ENCODE data around the gene SGCB.

Gene SGCB

DNA sequence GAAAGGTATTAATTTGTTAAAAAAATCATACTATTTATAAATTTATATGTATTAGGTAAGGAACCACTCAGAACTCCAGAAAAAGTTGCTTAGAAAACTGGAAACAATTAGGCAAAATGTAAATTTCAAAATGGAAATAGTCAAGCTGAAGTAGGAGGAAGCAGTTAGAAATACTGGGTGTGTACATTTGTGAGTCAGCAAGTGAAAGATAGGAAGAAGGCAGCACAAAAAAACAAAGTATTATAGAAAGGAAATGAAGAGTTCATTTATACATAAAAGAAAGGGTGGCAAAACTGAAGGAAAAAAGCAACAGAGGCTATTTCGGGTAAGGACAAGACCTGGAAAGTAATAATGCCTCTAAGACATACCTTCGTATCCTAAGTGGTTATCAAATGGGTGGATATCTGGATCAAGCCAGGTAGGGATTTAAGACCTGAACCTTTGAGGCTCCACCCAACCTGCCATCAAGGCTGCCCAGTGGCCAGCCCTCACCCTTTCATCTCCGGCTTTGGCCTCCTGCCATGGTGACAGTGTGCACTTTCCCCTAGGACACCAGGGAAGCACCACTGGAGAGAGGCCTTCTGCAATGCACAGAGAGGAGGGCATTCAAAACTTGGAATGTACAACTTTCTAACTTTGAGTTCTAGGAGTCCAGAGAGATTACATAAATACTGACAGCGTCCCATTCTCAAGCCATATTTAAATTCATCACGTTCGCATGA lies 18.0 kb downstream of the SGCB start, which contains the start of gene LRRC66:
LRRC66 (minus strand) TSS at position 428 of the 722 bp plus-strand sequence. CDS start 2,750 bp downstream, outside the sequence.
- DNase-seq = peak; percentile 27 to 41

DNA sequence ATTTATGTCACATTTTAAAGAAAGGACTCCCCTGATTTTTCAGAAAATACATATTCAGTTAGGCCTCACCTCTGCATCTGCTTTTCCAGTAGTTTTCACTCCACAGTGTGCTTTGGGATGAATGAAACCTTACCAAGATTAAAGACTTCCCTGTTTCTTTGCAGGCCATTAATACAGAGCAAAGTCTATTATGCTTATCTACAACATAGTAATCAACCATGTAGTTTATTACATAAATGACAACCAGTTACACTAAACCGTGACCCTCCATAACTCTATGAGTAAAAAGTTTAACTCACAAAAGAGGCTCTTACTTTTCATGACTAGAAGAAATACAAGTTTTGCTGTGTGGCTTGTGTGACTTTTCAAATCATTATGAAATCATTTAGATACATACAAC lies 20.3 kb downstream of the SGCB start:
- no peak for DNase-seq

DNA sequence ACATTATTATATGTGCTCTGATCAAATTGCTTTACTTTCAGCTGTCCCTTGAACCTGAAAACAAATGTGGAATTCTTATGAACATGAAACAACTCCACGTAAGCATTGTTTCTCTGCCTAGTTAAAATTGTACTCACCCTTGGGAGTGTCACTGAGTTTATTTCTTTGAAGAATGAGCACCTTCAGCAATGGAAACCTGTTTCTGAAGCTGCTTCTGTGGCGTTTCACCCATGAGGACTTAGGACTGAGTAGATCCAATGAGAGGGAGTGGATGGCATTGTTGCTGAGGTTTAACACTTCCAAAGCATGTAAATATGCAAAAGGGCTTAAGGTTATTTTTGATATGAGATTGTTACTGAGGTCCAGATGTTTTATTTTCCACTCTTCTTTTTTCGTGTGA lies 21.1 kb downstream of the SGCB start:
- no peak for DNase-seq

DNA sequence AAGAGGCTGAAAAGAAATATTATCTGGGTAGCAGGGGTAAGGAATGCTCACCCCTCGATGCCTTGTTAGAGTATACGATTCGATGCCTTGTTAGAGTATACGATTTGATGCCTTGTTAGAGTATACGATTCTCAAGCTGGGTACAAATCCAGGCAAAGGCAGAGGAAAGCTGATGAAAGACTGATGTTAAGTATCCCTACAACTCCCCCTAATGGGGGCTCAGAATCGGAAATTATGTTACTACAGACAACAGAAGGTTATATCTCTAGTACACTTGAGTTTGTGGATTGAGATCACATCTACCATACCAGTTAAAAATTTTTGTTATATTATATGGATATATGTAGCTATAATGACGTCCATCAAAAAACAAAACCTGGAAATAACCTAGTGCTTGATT lies 22.7 kb downstream of the SGCB start:
- no peak for DNase-seq

GRCh38 chr4:52014903-52015302 lies 23.2 kb downstream of the SGCB start:
- DNase-seq = peak; percentile 23 to 27

GRCh38 chr4:52012651-52013050 lies 25.4 kb downstream of the SGCB start:
- DNase-seq = no peak

- no peak for DNase-seq
Observed at GRCh38 chr4:52010986-52011385, 27.1 kb downstream of the SGCB start.

GRCh38 chr4:52006887-52007286 lies 31.2 kb downstream of the SGCB start:
- no peak for DNase-seq

- no peak for DNase-seq
Observed at GRCh38 chr4:52005604-52006273, 32.4 kb downstream of the SGCB start.

GRCh38 chr4:52004414-52004813 lies 33.7 kb downstream of the SGCB start:
- DNase-seq = no peak

- DNase-seq = no peak
Observed at GRCh38 chr4:52001616-52002015, 36.5 kb downstream of the SGCB start.

GRCh38 chr4:51999250-51999649 lies 38.8 kb downstream of the SGCB start:
- no peak for DNase-seq

DNA sequence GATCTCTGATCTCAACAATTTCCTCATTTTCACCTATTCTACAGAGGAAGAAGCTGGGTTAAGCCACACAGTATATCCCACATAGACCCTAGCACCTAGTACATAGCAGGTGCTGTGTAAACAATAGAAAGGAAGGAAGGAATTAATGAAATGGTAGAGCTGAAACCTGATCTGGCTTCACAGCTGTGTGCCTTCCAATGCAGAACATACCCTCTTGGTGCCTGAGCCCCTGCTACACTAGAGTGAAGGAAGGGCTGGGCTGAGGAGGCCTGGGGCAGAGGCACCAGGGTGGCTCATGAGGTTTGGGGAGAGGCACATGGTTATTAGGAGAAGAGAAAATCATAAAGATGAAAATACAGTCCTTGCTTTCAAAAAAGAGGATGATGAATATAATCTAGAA lies 39.3 kb downstream of the SGCB start:
- no peak for DNase-seq

DNA sequence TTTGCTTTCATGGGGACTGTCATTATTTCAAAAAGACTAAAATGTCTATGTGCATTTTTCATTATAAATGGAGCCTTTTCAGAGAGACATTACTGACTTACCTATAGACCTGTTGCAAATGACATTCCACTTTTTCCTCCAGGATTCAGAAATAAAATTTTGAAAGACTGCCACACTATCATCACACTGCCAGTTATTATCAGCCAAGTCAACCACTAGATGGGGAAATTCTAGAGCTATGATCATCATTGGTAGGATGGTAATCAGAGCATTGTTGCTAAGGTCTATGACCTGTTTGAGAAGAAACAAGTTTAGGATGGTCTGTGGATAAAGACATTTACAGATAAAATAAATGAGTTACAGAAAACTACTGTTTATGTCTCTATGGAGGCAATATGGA lies 40.5 kb downstream of the SGCB start:
- DNase-seq = no peak

DNA sequence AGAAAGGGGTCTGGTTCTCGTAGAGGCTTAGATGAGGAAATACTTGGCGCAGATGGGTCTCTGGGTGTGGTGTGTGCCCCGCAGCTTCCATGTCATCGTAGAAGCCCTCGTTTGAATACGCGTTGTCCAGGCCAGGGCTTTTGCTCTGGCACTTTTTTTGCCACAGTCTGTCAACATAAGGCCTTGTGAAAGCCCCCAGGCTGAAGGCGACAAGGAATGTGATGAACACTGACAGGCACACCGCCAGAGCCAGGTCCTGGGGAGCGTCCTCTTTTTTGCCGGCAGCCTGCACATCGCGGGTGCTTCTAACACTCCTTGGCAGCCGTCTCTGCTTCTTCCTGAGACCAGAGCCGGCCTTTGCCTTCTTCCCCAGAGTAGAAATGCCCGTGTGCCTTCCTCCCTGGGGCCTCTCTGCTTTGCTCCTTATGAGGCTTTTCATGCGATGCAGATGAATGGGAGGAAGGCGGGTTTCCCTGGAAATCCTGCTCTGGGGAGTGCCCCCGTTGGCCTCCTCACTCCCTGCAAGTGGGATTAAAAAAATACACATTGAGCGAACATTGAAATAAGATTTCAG lies 42.4 kb downstream of the SGCB start:
- DNase-seq = no peak
